IPS-18a (cell line): ENCODE measurements around the gene CHPT1.
"Not testable (repeated sequence)": the region's sequence is repeated elsewhere in the genome, so short reads cannot be mapped to it uniquely, and the experiment has no call there.

ENCODE experiments used
- H3K27ac ChIP-seq: one replicate; pipeline ENCODE4 v1.5.1; 2013; ENCODE audit warnings: low read length
- H3K27me3 ChIP-seq: one replicate; pipeline ENCODE4 v1.6.1; 2013; ENCODE audit warnings: mild to moderate bottlenecking, low read length; ENCODE audit not compliant: control insufficient read depth, insufficient read depth
- H3K36me3 ChIP-seq: one replicate; pipeline ENCODE4 v1.6.1; 2013; ENCODE audit warnings: low read depth, low read length; ENCODE audit not compliant: control insufficient read depth
- H3K4me1 ChIP-seq: one replicate; pipeline ENCODE4 v1.6.1; 2013; ENCODE audit warnings: low read depth, low read length; ENCODE audit not compliant: control insufficient read depth
- H3K4me3 ChIP-seq: one replicate; pipeline ENCODE4 v1.5.1; 2013; ENCODE audit warnings: low read length
- H3K9ac ChIP-seq: one replicate; pipeline ENCODE4 v1.6.1; 2013; ENCODE audit warnings: mild to moderate bottlenecking, low read length, moderate library complexity
- H3K9me3 ChIP-seq: one replicate; pipeline ENCODE4 v1.6.1; 2013; ENCODE audit warnings: low read depth, low read length; ENCODE audit not compliant: control insufficient read depth

CHPT1 gene

DNA sequence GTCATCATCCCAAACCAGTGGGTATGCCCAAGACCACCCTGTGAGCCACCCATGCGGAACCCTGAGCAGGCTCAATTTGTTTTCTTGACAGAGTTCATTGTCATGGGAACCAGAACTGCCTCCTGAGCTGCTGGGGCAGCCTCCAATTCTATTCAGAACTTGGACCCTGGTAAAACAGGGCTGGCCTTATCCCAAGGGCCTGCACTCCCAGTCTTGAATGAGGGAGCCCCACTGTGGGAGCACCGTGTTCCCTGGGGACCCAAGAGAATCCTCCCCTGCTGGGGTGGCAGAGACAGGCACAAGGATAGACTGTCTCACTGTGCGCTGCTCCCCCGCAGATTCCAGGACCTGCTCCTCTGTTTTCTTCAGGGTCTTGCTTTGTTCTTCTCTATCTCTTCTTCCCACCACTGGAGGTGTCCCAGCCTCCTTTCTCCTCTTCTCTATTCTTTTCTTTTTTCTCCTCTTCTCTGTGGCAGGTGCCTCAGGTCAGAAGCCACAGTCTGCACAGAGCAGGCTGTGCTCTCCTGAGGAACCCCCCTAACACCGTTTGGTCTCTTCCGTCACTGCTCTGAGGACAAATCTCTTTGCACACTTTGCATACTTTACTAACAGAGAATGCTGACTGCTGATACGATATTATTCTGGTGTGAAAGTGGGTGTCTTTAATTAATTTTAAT lies 31.2 kb upstream of the CHPT1 start:
- no peaks in the 10 kb centered on the region for H3K27me3 ChIP-seq

DNA sequence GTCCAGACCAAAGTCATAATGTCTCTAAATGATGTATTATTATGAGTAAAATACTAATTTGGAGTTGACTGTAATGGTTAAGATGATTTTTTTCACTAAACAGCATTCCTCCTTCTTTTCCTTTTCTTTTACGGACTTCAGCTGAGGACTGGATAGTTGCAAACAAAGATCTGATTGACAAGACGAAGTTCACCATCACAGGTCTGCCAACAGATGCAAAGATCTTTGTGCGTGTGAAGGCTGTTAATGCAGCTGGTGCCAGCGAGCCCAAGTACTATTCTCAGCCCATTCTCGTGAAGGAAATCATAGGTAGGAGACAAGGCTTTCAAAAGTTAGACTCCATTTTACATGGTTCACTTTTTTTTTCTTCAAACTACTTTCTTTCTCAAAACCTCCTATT lies 29.8 kb upstream of the CHPT1 start:
- H3K9me3 ChIP-seq, result no peaks in the 10 kb centered on the region
- H3K27ac ChIP-seq, result no peak overlapping the region
- no peaks in the 10 kb centered on the region for H3K36me3 ChIP-seq
- no peak overlapping the region for H3K9ac ChIP-seq
- H3K4me3 ChIP-seq, result no peak overlapping the region
- no peaks in the 10 kb centered on the region for H3K27me3 ChIP-seq
- peaks cover 17% of the 10 kb centered on the region for H3K4me1 ChIP-seq

More for the DNA sequence above, 31.2 kb upstream of the CHPT1 start:
- no peaks in the 10 kb centered on the region for H3K36me3 ChIP-seq
- no peak overlapping the region for H3K9ac ChIP-seq
- peaks cover 17% of the 10 kb centered on the region for H3K4me1 ChIP-seq
- no peaks in the 10 kb centered on the region for H3K9me3 ChIP-seq
- no peak overlapping the region for H3K4me3 ChIP-seq
- H3K27ac ChIP-seq, result no peak overlapping the region

DNA sequence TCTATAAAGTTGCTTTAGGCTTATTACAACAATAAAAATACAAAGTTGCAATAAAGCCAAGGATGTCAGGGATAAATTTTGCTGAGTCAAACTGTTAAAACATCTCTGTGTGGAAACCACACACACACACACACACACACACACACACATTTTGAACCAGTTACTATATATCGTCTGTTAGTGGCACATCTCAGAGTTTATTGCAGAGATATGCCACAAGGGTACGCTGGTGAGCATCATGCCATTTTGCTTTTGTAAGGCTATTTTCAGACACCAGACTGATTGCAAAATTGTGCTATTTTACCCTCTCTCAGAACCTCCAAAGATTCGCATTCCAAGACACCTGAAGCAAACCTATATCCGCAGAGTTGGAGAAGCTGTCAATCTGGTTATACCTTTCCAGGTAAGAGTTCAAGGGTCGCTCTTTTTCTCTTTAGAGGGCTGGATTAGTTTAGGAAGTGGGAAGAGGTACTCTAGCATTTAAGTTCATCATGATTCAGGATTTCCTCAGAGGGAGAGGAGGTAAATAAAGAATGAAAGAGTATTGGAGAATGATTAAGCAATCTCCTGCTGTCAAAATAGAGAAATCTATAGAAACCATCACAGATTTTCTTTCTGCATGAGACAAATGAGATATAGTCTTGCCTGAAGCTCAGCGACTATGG lies 27.3 kb upstream of the CHPT1 start:
- H3K27me3 ChIP-seq, result no peaks in the 10 kb centered on the region
- H3K4me3 ChIP-seq, result no peak overlapping the region
- no peaks in the 10 kb centered on the region for H3K9me3 ChIP-seq
- no peak overlapping the region for H3K27ac ChIP-seq
- no peak overlapping the region for H3K9ac ChIP-seq
- H3K36me3 ChIP-seq, result no peaks in the 10 kb centered on the region
- peaks cover 11% of the 10 kb centered on the region for H3K4me1 ChIP-seq

- H3K9me3 ChIP-seq, result no peaks in the 10 kb centered on the region
- no peak overlapping the region for H3K4me3 ChIP-seq
- H3K9ac ChIP-seq, result no peak overlapping the region
- H3K4me1 ChIP-seq, result peaks cover 2% of the 10 kb centered on the region
- no peak overlapping the region for H3K27ac ChIP-seq
- H3K36me3 ChIP-seq, result no peaks in the 10 kb centered on the region
- no peaks in the 10 kb centered on the region for H3K27me3 ChIP-seq
Measured at GRCh38 chr12:101671157-101671791, 26.2 kb upstream of the CHPT1 start.

DNA sequence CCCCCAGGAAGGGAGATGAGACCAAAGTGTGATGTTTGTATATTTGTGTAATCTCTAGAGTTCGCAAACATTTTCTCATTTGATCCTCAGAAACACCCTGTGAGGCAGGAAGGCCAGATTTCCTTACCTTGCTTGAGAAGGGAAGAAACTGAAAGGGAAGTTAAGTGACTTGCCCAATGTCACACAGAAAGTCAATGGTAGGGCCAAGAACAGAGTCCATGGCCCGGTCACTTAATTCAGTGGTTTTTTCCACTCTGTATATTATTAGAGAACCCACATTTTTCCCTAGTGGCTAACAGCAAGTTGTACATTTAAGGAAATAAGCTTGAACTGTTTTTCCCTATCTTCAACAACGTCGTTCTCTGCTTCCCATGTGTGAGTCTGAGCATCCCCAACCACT lies 25.6 kb upstream of the CHPT1 start:
- H3K4me1 ChIP-seq, result no peaks in the 10 kb centered on the region
- H3K9ac ChIP-seq, result no peak overlapping the region
- no peak overlapping the region for H3K4me3 ChIP-seq
- no peak overlapping the region for H3K27ac ChIP-seq
- no peaks in the 10 kb centered on the region for H3K36me3 ChIP-seq
- H3K9me3 ChIP-seq, result no peaks in the 10 kb centered on the region
- no peaks in the 10 kb centered on the region for H3K27me3 ChIP-seq

- Histone ChIP-seq H3K27ac (no peak overlapping the region), H3K4me3 (no peak overlapping the region), H3K4me1 (no peaks in the 10 kb centered on the region), H3K9me3 (no peaks in the 10 kb centered on the region), H3K27me3 (no peaks in the 10 kb centered on the region), H3K9ac (no peak overlapping the region), H3K36me3 (no peaks in the 10 kb centered on the region)
Measured at GRCh38 chr12:101675555-101675954, 21.9 kb upstream of the CHPT1 start.

- H3K36me3 ChIP-seq, H3K4me1 ChIP-seq, H3K27me3 ChIP-seq, H3K9ac ChIP-seq, H3K27ac ChIP-seq, H3K4me3 ChIP-seq, H3K9me3 ChIP-seq: not testable (repeated sequence)
Measured at GRCh38 chr12:101676497-101676896, 20.9 kb upstream of the CHPT1 start.

- H3K4me3 ChIP-seq, result no peak overlapping the region
- no peak overlapping the region for H3K9ac ChIP-seq
- no peaks in the 10 kb centered on the region for H3K9me3 ChIP-seq
- H3K27ac ChIP-seq, result no peak overlapping the region
- H3K36me3 ChIP-seq, result no peaks in the 10 kb centered on the region
- no peaks in the 10 kb centered on the region for H3K27me3 ChIP-seq
- H3K4me1 ChIP-seq, result no peaks in the 10 kb centered on the region
Measured at GRCh38 chr12:101678081-101678480, 19.4 kb upstream of the CHPT1 start.

DNA sequence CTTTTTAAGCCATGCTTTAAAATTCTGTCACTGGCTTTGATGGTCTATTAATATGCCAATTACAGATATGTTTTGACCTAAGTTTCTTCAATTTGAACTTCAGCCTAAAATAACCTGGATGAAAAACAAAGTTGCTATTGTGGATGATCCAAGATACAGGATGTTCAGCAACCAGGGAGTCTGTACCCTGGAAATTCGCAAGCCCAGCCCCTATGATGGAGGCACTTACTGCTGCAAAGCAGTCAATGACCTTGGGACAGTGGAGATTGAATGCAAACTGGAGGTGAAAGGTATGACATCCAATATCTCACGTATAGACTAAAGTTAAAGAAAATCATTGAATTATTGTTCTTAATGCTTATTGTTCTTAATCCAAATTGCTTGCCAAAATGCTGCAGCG lies 17.2 kb upstream of the CHPT1 start:
- Histone ChIP-seq H3K27me3 (no peaks in the 10 kb centered on the region), H3K27ac (no peak overlapping the region), H3K4me1 (no peaks in the 10 kb centered on the region), H3K9me3 (no peaks in the 10 kb centered on the region), H3K4me3 (no peak overlapping the region), H3K9ac (no peak overlapping the region), H3K36me3 (no peaks in the 10 kb centered on the region)

DNA sequence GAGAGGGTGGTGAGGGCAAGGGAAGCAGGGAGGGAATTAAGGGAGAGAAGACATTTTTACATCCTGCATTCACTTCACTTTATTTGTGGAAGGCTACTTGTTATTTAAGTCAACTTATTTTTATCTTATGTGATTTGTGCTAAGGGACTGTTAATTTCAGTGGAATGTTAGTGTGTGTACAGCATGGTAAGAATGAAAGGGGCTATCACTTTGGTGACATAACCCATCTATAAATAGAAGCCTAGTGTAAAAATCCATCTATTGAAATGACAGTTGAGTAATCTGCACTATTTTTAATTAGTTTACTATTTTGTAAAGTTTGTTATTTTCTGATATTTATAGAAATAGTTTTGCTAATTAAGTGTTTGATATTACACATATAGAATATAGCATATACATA lies 16.8 kb upstream of the CHPT1 start:
- no peak overlapping the region for H3K27ac ChIP-seq
- H3K36me3 ChIP-seq, result no peaks in the 10 kb centered on the region
- no peak overlapping the region for H3K9ac ChIP-seq
- H3K4me3 ChIP-seq, result no peak overlapping the region
- no peaks in the 10 kb centered on the region for H3K27me3 ChIP-seq
- H3K9me3 ChIP-seq, result no peaks in the 10 kb centered on the region
- no peaks in the 10 kb centered on the region for H3K4me1 ChIP-seq

- not testable (repeated sequence) for H3K9me3 ChIP-seq, H3K4me1 ChIP-seq, H3K4me3 ChIP-seq, H3K9ac ChIP-seq, H3K27me3 ChIP-seq, H3K27ac ChIP-seq, H3K36me3 ChIP-seq
Measured at GRCh38 chr12:101681627-101682026, 15.8 kb upstream of the CHPT1 start.

GRCh38 chr12:101685092-101685491 lies 12.3 kb upstream of the CHPT1 start:
- H3K4me3 ChIP-seq, result no peak overlapping the region
- no peak overlapping the region for H3K9ac ChIP-seq
- H3K4me1 ChIP-seq, result no peaks in the 10 kb centered on the region
- H3K9me3 ChIP-seq, result no peaks in the 10 kb centered on the region
- H3K27me3 ChIP-seq, result no peaks in the 10 kb centered on the region
- no peak overlapping the region for H3K27ac ChIP-seq
- no peaks in the 10 kb centered on the region for H3K36me3 ChIP-seq
